Stimulated activated CD4-positive, alpha-beta T cell treated with anti-CD3 and anti-CD28 coated beads, TNF-alpha, amount 100 ng/mL, for 24 hours (primary cell): ENCODE data around the gene SIGLEC8.
A peak's percentile ranks its signal among the peaks of the same experiment; 100 is the strongest.
"Not testable (repeated sequence)": the region's sequence is repeated elsewhere in the genome, so short reads cannot be mapped to it uniquely, and the experiment has no call there.

Experiments
- DNase-seq, 3 experiments: peaks; one replicate each; pipeline ENCODE4 v3.0.0-alpha.2; 2020; ENCODE audit warnings: low read depth in 3 of 3

Gene SIGLEC8

GRCh38 chr19:51458051-51458645 is at the start of gene SIGLEC8:
Gene SIGLEC8, minus strand, starts transcription at chr19:51458454. Its CDS starts 67 bp downstream, at chr19:51458387.
- no peak for DNase-seq

DNA sequence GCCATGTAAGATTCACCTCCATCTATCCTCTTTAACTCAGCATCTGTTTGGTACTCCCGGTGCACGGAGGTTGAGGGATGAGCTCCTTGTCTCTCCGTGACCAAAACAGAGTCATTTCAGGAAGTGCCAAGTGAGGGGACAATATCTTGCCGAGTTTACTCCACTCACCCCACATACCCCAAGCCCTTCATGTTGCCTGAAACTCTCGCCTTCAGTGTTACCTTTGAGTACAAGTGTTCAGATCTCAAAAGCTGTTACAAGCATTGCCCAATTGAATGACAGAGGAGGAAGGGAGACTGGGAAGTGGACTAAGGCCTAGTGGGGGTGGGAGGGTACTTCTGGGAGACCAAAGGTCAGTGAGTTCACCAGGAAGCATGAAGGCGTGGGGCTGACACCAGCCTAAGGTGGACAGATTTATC is 49.4 kb upstream of the SIGLEC8 start:
- no peak for DNase-seq

DNA sequence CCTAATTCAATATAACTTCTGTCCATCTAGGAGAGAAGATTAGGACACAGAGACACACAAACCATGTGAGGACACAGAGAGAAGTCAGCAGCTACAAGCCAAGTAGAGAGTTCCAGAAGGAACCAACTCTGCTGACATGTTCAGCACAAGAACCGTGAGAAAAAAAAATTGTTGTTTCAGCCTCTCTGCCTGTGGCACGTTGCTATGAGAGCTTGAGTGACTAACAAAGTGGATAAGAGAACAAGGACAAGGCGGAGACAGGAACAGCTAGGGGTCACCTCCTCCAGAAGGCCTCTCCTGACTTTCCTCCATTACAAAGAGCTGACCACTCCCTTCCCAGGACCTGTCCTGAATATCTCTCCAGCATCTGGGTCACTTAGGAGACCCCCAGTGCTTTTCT is 48.9 kb upstream of the SIGLEC8 start:
- DNase-seq: no peak

- no peak for DNase-seq
These were observed 47.6 kb upstream of the SIGLEC8 start for GRCh38 chr19:51505904-51506303.

GRCh38 chr19:51503896-51504295 is 45.6 kb upstream of the SIGLEC8 start:
- DNase-seq: no peak

DNA sequence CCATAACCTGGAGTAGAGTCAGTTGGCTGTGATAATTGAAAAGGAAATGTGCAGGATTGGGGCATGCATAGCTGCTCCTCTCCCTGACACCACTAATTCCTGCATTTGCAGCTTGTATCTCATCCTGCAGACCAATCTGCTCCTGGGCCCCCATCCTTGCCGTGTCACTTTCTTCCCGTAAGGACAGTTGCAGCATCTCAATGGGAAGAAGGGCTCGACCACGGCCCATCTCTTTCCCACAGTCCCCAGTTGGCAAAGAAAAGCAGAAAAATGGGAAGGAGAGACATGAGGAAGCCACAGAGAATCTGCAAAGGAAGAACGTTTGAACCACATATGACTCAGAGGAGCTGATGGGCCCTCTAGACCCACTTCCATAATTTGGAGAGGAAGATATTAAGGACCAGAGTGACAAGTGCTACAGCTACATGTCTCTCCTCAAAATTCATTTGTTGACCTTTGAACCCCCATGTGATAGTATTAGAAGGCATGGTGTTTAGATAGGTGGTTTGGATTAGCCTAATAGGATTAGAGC is 45.1 kb upstream of the SIGLEC8 start:
- no peak for DNase-seq

DNA sequence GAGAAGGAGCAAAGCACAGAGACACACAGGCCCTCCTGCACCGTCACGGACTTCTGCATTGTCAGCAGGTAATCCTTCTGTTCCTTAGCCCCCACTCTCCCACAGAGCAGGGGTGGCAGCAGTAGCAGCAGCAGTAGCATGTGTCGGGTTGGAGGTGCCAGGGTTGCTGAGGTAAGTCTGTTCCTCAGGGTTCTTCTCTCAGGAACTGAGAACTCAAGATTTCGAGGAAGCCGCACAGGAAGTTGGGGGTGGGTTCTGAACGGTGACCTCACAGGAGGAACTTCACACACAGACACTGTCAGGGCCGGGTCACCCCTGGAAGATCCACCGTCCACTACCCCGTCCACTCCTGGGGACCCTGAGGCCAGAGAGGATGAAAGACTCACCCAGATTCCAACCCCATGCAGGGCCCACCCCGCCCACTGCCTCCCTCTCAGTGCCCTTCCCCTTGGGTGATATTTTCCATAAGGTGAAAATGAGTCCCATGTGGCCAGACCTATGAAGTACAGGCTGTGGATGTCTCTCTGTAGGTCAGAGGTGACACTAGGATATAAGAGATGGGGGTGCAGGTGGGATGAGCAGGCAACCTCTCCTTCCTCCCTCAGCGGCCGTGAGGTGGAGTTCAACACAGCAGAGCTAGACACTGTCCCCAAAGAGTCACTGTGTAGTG is 43.5 kb upstream of the SIGLEC8 start, which contains the start of gene SIGLEC12:
Gene SIGLEC12, minus strand, starts transcription at position 207 of the 670 bp plus-strand sequence. Its CDS starts 67 bp downstream, at position 140.
- peak in 1 of 3 experiments; percentile 33 for DNase-seq

DNA sequence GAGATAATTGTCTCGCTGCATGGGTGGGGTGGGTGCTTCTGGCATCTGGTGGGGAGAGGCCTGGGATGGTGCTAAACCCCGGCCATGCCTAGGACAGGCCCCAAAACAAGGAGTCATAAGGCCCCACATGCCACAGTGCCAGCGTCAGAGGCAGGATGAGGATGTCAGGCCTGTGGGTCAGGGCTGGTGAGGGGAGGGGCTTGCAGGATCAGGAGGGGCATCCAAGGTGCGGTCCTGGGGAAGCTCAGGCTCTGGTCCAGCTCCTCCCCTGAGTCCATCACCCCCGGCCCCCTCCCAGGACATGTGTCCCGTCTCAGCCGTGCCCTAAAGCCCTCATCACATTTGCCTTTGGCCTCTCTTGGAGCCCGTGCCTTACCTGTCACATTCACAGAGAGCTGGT is 42.7 kb upstream of the SIGLEC8 start:
- DNase-seq: not testable (repeated sequence)

GRCh38 chr19:51497666-51498065 is 39.4 kb upstream of the SIGLEC8 start:
- DNase-seq: no peak

DNA sequence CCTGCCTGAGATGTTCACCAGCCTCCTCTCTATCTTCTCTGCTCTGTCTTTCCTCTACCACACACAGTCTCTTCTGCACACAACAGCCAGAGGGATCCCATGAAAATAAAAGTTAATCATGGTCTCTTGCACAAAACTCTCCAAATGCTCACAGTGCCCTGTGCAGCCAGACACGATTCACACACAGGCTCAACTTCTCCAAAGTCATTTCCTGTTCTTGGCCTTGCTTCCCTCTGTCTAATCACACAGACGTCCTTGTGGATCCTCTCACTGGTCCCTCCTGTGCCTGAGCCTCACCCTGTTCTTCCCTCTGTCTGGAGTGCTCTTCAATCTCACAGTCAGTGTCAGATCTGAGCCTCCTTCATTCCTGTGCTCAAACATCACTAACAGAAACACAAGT is 35.5 kb upstream of the SIGLEC8 start:
- DNase-seq: no peak

GRCh38 chr19:51491586-51491985 is 33.3 kb upstream of the SIGLEC8 start:
- DNase-seq: no peak

DNA sequence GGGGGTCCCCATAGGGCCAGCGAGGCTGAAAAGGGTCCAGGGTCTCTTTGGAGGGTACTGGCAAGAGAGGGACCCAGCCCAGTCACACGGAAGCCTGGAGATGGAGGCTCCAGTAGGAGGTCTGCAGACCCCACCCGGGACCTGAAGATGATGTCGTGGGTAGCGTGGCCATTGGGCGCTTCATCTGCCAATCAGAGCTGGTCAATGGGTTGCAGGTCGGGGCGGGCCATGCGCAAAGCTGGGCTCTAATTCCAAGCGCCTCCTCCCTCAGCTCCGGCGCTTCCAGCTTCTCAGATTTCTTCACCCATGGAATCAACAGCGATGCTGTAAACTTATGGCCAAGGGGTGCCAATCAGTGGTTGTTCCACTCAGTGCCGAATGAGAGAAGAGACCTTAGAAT is 32.4 kb upstream of the SIGLEC8 start:
- DNase-seq: no peak

- DNase-seq: peak in 1 of 3 experiments; percentile 14
These were observed 30.9 kb upstream of the SIGLEC8 start for GRCh38 chr19:51489113-51489512.

DNA sequence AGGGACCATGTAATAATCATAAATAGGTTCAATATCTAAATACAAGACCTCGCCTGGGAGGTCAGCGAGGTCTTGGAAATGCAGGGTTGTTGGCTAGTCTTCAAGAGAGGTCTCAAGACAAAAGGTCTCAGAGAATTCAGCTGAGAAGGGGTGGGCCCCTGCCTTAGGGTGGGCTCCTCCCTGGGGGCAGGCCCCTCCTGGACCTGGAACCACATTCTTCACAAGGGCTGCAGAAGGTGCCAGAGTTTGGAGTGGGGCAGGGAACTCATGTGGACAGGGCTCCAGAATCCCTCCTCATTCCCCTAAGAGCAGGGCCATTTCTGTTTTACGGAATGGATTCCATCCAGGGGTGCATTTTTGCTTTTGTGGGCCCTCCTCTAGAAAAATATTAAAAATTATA is 30.2 kb upstream of the SIGLEC8 start:
- DNase-seq: no peak

GRCh38 chr19:51485960-51486660 is 27.9 kb upstream of the SIGLEC8 start:
- no peak for DNase-seq

DNA sequence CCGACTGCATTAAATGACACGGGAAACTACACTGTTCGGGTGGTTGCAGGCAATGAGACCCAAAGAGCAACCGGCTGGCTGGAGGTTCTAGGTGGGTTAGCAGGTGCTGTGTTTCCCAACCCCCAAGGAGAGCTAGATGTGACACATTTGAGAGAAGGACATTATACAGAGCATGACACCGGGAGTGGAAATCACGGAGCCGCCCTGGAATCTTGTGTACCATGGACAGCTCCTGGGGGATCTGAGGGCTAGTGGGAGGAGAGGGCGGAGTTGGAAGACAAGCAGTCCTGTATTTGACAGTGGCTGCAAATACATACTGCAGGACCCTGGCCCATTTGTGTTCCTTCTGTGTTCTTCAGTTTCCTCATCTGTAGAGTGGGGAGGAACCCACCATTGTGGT is 22.3 kb upstream of the SIGLEC8 start:
- peak in 1 of 3 experiments; percentile 25 for DNase-seq

DNA sequence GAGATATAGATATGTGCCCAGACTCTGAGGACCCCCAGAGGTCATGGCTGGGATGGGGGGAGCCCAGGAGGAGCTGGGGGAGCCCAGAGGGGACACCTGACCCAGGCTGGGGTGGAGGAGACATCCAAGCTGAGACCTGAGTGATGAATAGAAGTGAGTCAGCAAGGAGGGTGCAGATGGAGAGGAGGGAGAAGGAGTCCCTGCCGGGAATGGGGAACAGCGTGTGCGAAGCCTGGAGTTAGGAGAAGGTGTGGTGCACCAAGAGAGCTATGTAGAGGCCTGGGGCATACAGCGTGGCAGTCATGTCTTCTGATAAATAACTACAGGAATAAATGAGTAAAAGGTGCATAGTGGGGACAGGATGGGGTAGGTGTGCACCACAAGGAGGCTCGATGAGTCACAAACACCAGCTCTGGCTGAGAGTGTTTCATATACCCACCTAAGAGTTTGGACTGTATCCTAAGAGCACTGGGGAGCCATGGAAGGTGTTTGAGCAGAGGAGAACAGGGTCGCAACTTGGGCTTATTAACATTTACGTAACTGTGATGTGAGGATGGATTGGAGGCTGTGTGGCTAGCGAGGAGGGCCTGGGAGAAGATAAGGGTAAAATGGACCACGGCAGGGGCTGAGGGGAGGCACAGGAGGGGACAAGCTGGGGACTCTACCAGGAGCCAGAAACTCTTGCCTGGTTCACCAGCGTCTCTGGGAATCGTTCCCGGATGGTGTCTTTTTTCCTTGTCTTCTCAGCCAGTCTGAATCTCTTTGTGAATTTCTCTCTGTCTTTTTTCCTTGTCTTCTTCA is 21.5 kb upstream of the SIGLEC8 start:
- peak in 1 of 3 experiments; percentile 28 for DNase-seq

DNA sequence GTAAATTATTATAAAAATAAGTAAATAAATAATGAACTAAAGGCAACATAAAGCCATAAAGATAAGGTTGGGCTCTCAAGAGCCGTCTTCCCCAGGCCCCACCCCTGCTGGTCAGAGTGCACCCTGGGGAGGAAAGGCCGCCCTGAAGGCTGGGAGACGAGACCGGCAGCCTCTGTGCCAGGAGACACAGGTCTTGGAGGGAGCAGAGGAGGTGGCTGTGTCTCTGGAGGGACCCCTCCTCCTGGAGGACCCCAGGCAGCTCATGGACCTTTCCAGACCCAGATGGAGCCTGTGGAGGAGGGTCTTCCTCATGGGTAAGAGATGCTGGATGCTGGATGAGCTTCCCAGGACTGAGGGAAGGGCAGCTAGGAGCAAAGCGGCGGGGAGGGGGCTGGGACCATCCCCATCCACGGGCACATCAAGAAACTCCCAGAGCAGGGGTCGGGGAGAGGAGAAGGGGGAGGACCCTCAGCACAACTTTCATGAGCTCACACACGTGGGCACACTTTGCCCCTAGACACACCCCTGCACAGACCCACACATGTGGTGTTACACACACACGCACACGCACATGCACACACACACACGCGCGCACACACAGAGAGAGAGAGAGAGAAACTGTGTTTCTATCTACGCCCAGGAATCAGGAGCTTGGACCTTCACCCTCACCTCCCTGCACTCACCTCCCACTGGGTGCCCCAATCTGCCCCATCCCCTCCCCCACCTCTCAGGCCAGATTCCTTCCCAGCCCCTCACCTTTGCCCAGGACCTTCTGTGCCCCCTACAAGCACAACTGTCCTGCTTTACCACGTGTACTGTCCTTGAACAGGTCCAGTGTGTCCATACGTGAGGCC is 20.4 kb upstream of the SIGLEC8 start, which contains the start of gene CEACAM18:
Gene CEACAM18, plus strand, starts transcription at position 159 of the 854 bp plus-strand sequence.
- no peak for DNase-seq

GRCh38 chr19:51477344-51477743 is 19.1 kb upstream of the SIGLEC8 start:
- DNase-seq: no peak

DNA sequence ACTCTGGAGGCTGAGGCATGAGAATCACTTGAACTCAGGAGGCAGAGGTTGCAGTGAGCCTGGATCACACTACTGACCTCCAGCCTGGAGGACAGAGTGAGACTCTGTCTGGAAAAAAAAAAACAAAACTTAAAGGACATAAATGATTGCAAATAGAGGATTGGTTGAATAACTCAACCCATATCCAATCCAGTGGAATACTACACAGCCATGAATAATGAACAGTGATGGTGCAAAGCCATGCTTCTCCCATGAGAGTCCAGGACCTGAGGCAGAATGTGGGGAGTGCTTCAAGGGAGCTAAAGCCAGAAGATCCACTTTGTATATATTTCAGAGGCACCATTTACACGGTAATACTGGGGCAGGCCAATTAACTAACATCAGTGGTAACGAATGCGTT is 17.9 kb upstream of the SIGLEC8 start:
- DNase-seq: no peak
